ENCODE measurements around the gene SPI1.
A peak's percentile ranks its signal among the peaks of the same experiment; 100 is the strongest.

SPI1 gene

GRCh38 chr11:47410370-47411264, 32.3 kb upstream of the SPI1 start:
- Mint-ChIP-seq H3K4me3 (no peak overlapping the region), H3K4me1 (ENCODE audit: low read depth) (peaks cover 26% of the 10 kb centered on the region), H3K27me3 (no peaks in the 10 kb centered on the region), H3K36me3 (ENCODE audit: low read depth) (peaks cover 26% of the 10 kb centered on the region), H3K27ac (peak overlapping the region; percentile 61), H3K9me3 (no peaks in the 10 kb centered on the region)
- DNase-seq: no peak

DNA sequence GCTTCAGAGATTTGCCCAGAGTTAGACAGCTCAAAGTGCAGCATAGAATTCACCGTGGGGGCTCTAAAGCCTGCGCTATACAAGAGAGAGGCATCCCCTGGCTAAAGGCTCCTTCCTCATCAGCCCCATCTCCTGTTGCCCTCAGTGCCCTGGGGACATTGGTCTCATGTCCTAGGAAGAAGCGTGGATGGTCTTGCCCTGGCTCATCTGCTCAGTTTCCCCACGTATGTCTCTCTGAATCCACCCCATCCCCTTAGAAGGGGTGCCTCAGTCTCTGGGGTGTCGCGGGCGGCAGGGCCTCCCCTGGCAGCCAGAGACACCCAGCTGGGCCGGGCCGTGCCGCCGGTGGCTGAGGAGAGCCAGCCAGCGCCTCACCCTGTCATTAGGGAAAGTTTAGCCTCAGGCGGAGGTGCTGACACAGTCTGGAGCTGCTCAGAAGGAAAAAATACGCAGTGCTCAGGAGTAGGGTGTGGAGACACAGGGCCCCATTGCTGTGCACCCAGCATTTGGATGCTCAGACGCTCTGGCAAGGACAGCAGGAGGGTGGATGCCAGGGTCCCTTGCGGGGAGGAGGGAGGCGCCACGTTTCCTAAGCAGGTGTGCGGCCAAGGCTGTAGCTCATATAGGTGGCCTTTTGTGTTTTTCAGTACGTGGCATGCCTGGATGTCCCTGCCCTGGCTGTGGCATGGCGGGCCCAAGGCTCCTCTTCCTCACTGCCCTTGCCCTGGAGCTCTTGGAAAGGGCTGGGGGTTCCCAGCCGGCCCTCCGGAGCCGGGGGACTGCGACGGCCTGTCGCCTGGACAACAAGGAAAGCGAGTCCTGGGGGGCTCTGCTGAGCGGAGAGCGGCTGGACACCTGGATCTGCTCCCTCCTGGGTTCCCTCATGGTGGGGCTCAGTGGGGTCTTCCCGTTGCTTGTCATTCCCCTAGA, 31.4 kb upstream of the SPI1 start:
- peak overlapping the region; percentile 88 for H3K4me3 Mint-ChIP-seq
- H3K27me3 Mint-ChIP-seq: no peaks in the 10 kb centered on the region
- H3K9me3 Mint-ChIP-seq: no peaks in the 10 kb centered on the region
- peaks cover 26% of the 10 kb centered on the region for H3K4me1 Mint-ChIP-seq (ENCODE audit: low read depth)
- DNase-seq: no peak
- peaks cover 19% of the 10 kb centered on the region for H3K36me3 Mint-ChIP-seq (ENCODE audit: low read depth)
- peak overlapping the region; percentile 95 for H3K27ac Mint-ChIP-seq

DNA sequence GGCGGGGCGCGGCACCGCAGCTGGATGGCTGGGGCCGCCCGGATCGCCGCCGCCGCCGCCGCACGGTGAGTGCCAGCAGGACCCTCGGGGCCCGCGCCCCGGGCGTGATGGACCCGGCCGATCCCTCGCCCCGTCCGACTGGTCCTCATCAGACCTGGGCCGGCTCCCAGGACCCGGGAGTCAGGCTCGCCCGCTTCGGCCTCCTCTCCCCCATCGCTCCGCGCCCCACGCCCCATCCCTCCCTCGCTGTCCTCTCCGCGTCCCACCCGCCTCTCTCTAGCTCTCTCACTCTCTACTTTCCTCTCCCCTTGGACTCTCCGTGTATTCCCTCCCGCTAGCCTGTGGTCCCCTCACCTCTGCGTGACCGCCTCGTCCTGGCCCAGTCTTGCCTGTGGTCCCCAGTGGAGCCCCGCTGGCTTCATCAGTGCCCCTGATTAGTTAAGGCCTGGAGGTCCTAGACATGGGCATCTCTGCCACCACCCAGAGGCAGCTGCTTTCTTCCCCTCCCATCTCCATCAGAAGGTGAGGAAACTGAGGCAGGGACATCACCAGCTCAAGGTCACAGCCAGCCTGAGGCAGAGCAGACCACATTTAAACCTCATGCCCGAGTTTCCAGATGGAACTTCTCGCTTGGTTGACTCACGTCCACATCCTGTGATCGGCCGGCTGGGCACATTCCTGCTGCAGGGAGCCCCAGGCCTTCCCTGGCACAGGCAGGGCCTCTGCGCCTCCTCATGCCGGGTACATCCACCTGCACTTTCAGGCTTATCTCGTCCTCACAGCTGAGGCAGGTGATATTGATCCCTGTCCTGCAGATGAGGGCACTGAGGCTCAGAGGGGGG, 30.5 kb upstream of the SPI1 start:
- no peaks in the 10 kb centered on the region for H3K9me3 Mint-ChIP-seq
- DNase-seq: no peak
- H3K4me1 Mint-ChIP-seq (ENCODE audit: low read depth): peaks cover 26% of the 10 kb centered on the region
- H3K27ac Mint-ChIP-seq: peak overlapping the region; percentile 95
- peaks cover 13% of the 10 kb centered on the region for H3K36me3 Mint-ChIP-seq (ENCODE audit: low read depth)
- no peaks in the 10 kb centered on the region for H3K27me3 Mint-ChIP-seq
- H3K4me3 Mint-ChIP-seq: peak overlapping the region; percentile 88

- Mint-ChIP-seq H3K27ac (peak within 1 kb of the TSS; percentile 97), H3K27me3 (no peaks in the 10 kb centered on the region), H3K4me1 (ENCODE audit: low read depth) (peaks cover 25% of the 10 kb centered on the region), H3K36me3 (ENCODE audit: low read depth) (peaks cover 6% of the 10 kb centered on the region), H3K4me3 (peak within 1 kb of the TSS; percentile 88), H3K9me3 (no peaks in the 10 kb centered on the region)
- DNase-seq: peak; percentile 99
Observed at GRCh38 chr11:47407746-47408590, 29.6 kb upstream of the SPI1 start, which contains the start of gene SLC39A13. SLC39A13 (plus strand) TSS chr11:47408590; CDS start chr11:47410095, 1,505 bp downstream.

DNA sequence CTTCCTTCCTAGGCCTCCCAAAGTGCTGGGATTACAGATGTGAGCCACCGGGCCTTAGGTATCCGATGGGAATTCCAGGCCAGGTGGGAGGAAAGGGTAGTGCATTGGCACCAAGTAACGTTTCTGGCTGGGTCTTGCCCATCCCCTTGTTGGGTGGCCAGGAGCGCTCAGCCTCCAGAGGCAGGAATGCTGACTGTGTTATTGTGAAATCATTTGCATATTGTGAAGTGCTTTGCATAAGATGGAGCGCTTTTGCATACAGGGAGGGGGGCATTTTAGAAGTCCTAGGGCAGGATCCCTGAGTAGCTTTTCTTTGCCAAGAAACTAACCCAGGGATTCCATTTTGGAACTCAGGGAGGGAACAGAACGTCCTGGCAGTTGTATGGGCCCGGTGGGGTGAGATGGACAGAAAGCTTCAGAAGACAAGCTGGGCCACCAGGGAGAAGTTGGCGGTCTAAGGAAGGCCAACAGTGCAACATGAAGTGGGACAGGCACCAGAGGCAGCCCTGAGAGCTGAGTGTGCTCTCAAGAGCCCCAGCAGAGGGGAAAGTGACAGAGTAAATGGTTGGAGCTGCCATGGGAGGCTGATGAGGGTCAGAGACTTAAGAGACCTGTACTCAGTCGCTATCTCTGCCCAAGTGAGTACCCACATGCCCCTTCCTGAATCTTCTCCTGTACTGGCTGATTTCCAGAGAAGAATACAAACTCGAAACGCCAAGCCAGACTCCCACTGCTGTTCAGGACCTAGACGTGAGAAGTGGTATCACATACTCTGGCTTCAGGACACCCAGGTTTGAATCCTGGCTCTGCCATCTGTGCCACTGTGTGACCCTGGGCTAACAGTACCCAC, 28.8 kb upstream of the SPI1 start:
- no peaks in the 10 kb centered on the region for H3K9me3 Mint-ChIP-seq
- peak overlapping the region; percentile 87 for H3K4me3 Mint-ChIP-seq
- H3K36me3 Mint-ChIP-seq (ENCODE audit: low read depth): peaks cover 4% of the 10 kb centered on the region
- peak overlapping the region; percentile 97 for H3K27ac Mint-ChIP-seq
- peak; percentile 34 for DNase-seq
- no peaks in the 10 kb centered on the region for H3K27me3 Mint-ChIP-seq
- peaks cover 25% of the 10 kb centered on the region for H3K4me1 Mint-ChIP-seq (ENCODE audit: low read depth)

GRCh38 chr11:47403571-47403970, 25.2 kb upstream of the SPI1 start:
- H3K4me1 Mint-ChIP-seq (ENCODE audit: low read depth): peaks cover 23% of the 10 kb centered on the region
- H3K27me3 Mint-ChIP-seq: no peaks in the 10 kb centered on the region
- H3K36me3 Mint-ChIP-seq (ENCODE audit: low read depth): peaks cover 2% of the 10 kb centered on the region
- no peak for DNase-seq
- H3K27ac Mint-ChIP-seq: no peak overlapping the region
- no peak overlapping the region for H3K4me3 Mint-ChIP-seq
- H3K9me3 Mint-ChIP-seq: no peaks in the 10 kb centered on the region

GRCh38 chr11:47403135-47403534, 24.8 kb upstream of the SPI1 start:
- Mint-ChIP-seq H3K4me1 (ENCODE audit: low read depth) (peaks cover 23% of the 10 kb centered on the region), H3K36me3 (ENCODE audit: low read depth) (peaks cover 2% of the 10 kb centered on the region), H3K9me3 (no peaks in the 10 kb centered on the region), H3K4me3 (no peak overlapping the region), H3K27ac (peak overlapping the region; percentile 20), H3K27me3 (no peaks in the 10 kb centered on the region)
- no peak for DNase-seq

DNA sequence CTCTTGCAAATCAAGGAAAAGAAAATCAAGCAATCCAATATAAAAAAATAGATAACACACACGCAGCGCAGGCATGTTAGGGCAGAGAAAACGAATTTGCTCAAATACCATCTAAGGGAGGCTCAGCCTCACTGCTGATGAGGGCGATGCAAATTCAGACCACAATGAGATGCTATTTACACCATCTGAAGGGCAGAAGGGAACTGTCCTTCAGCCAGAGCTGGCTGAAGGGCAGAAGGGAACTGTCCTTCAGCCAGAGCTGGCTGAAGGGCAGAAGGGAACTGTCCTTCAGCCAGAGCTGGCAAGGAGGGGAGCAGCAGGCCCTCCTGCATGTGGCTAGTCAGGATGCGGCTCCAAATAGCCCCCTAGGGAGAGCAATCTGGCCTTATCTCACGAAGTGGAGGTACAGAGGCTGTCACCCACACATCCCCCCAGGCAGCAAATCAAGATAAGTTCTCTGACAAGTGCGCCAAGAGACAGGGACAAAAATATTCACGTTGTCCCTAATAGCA, 22.5 kb upstream of the SPI1 start:
- H3K9me3 Mint-ChIP-seq: no peaks in the 10 kb centered on the region
- H3K36me3 Mint-ChIP-seq (ENCODE audit: low read depth): no peaks in the 10 kb centered on the region
- peak overlapping the region; percentile 54 for H3K4me3 Mint-ChIP-seq
- peak overlapping the region; percentile 75 for H3K27ac Mint-ChIP-seq
- peaks cover 12% of the 10 kb centered on the region for H3K4me1 Mint-ChIP-seq (ENCODE audit: low read depth)
- H3K27me3 Mint-ChIP-seq: no peaks in the 10 kb centered on the region
- peak; percentile 29 for DNase-seq

- DNase-seq: peak; percentile 70
- peak overlapping the region; percentile 69 for H3K4me3 Mint-ChIP-seq
Observed at GRCh38 chr11:47399860-47400767, 21.8 kb upstream of the SPI1 start.

GRCh38 chr11:47398551-47398950, 20.2 kb upstream of the SPI1 start:
- H3K9me3 Mint-ChIP-seq: no peaks in the 10 kb centered on the region
- H3K4me1 Mint-ChIP-seq (ENCODE audit: low read depth): peaks cover 32% of the 10 kb centered on the region
- no peaks in the 10 kb centered on the region for H3K27me3 Mint-ChIP-seq
- DNase-seq: no peak
- no peak overlapping the region for H3K4me3 Mint-ChIP-seq
- no peaks in the 10 kb centered on the region for H3K36me3 Mint-ChIP-seq (ENCODE audit: low read depth)
- H3K27ac Mint-ChIP-seq: peak overlapping the region; percentile 55

More at GRCh38 chr11:47399860-47400767, 21.8 kb upstream of the SPI1 start:
- H3K4me1 Mint-ChIP-seq (ENCODE audit: low read depth): peaks cover 18% of the 10 kb centered on the region
- H3K27me3 Mint-ChIP-seq: no peaks in the 10 kb centered on the region
- peak overlapping the region; percentile 83 for H3K27ac Mint-ChIP-seq
- H3K9me3 Mint-ChIP-seq: no peaks in the 10 kb centered on the region
- no peaks in the 10 kb centered on the region for H3K36me3 Mint-ChIP-seq (ENCODE audit: low read depth)

DNA sequence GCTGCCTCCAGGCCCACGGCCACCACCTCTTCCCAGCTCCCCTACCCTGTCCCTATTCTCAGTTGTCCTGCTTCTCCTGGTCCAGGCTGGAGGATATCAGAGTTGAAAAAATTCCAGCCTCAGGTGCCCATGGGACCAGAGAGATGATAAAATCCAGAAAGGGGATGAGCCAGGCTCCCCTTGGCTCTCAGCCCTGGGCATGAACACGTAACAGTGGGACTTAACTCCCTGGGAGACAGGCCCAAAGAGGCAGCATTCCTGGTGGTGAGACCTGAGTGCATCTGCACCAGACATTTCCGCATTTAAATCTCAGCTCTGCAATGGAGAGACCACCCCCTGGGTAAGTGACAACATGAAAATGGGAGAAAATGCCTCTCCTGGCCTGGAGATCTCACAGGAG, 19.7 kb upstream of the SPI1 start:
- DNase-seq: no peak
- H3K27ac Mint-ChIP-seq: peak overlapping the region; percentile 55
- H3K36me3 Mint-ChIP-seq (ENCODE audit: low read depth): no peaks in the 10 kb centered on the region
- H3K4me1 Mint-ChIP-seq (ENCODE audit: low read depth): peaks cover 36% of the 10 kb centered on the region
- H3K4me3 Mint-ChIP-seq: no peak overlapping the region
- H3K27me3 Mint-ChIP-seq: no peaks in the 10 kb centered on the region
- no peaks in the 10 kb centered on the region for H3K9me3 Mint-ChIP-seq

GRCh38 chr11:47396049-47396320, 17.6 kb upstream of the SPI1 start:
- no peaks in the 10 kb centered on the region for H3K9me3 Mint-ChIP-seq
- H3K4me1 Mint-ChIP-seq (ENCODE audit: low read depth): peaks cover 37% of the 10 kb centered on the region
- peak overlapping the region; percentile 93 for H3K27ac Mint-ChIP-seq
- no peak for DNase-seq
- no peaks in the 10 kb centered on the region for H3K36me3 Mint-ChIP-seq (ENCODE audit: low read depth)
- no peak overlapping the region for H3K4me3 Mint-ChIP-seq
- no peaks in the 10 kb centered on the region for H3K27me3 Mint-ChIP-seq
